HepG2 (cell line): ENCODE measurements around the gene MAPK10. TPM values are rescaled to one million over a fixed set of nuclear protein-coding genes. Genes with fewer than 3 reads are reported as not detected.

ENCODE experiments used
- ATAC-seq: fragments of 200-7000 bp; cut with Tn5 transposase; 3 replicates; pipeline ENCODE4 v1.9.1; 2020; ENCODE audit warnings: mild to moderate bottlenecking, moderate library complexity
- BruUV-seq: library from RNA; stranded (reverse); fragments of 400-500 nt; replicated peaks from 2 replicates; lab custom pipeline; 2021; lab: Mats Ljungman, UMichigan
- CTCF ChIA-PET: fragments of 300-600 bp; formaldehyde crosslinking; extraction: SDS; loops from one replicate; lab custom pipeline; 2021; ENCODE audit warnings: low total read pairs, inconsistent platforms, low intra/inter-chr PET ratio; lab: Yijun Ruan, JAX
- POLR2A ChIA-PET: fragments of 350-600 bp; sonication (Branson Sonifier 250); formaldehyde crosslinking; loops from one replicate; lab custom pipeline; 2020; ENCODE audit warnings: antibody characterized with exemption, inconsistent platforms; lab: Yijun Ruan, JAX
- DNase-seq: peaks from one replicate; pipeline ENCODE4 v3.0.0-alpha.2; 2015; ENCODE audit warnings: low spot score
- FAIRE-seq: peaks from 3 replicates; lab custom pipeline; 2011; peaks lifted over from hg19 to GRCh38; lab: Jason Lieb, UNC
- H2AFZ ChIP-seq: one replicate; pipeline ENCODE4 v1.6.1; 2011; ENCODE audit warnings: low read length, inconsistent platforms
- H3K27ac ChIP-seq: fragments of 300-600 bp; 3 replicates; pipeline ENCODE4 v1.8.0; 2011; ENCODE audit warnings: mixed run types, mild to moderate bottlenecking, mixed read lengths, low read length, inconsistent platforms; ENCODE audit not compliant: insufficient read depth; ENCODE audit errors: extremely low read length
- H3K27me3 ChIP-seq, 2 experiments: fragments of 200-600 bp in 1 of 2; 2 replicates in 1 of 2; 3 replicates in 1 of 2; pipeline versions ENCODE4 v1.6.0 to v1.8.0; 2011; ENCODE audit warnings: low read length in 2 of 2, mild to moderate bottlenecking in 2 of 2, moderate library complexity in 2 of 2, inconsistent platforms in 1 of 2; ENCODE audit not compliant: insufficient read depth in 2 of 2, control insufficient read depth in 1 of 2
- H3K36me3 ChIP-seq, 2 experiments: fragments of 200-600 bp in 1 of 2; replicated peaks in 1 of 2; 2 replicates in 1 of 2; 3 replicates in 1 of 2; pipeline versions ENCODE4 v1.5.1 to v1.8.0; 2011; ENCODE audit warnings: low read length in 2 of 2, inconsistent platforms in 1 of 2; ENCODE audit not compliant: insufficient read depth in 2 of 2, control insufficient read depth in 1 of 2
- H3K4me1 ChIP-seq: 2 replicates; pipeline ENCODE4 v1.5.1; 2012; ENCODE audit warnings: low read length, inconsistent platforms; ENCODE audit not compliant: insufficient read depth
- H3K4me2 ChIP-seq: 2 replicates; pipeline ENCODE4 v1.6.0; 2011; ENCODE audit warnings: low read depth, low read length, inconsistent platforms
- H3K4me3 ChIP-seq, 3 experiments: fragments of 200-600 bp in 1 of 3; sonication (generic), shearing (Covaris generic) in 1 of 3; replicated peaks in 1 of 3; 2 replicates each; pipeline ENCODE4 v1.5.1; 2011 to 2016; ENCODE audit warnings: low read length in 3 of 3, inconsistent platforms in 2 of 3, low read depth in 2 of 3, mild to moderate bottlenecking in 2 of 3, control low read depth in 1 of 3, mixed read lengths in 1 of 3; ENCODE audit not compliant: insufficient read depth in 1 of 3
- H3K79me2 ChIP-seq: one replicate; pipeline ENCODE4 v1.6.1; 2011; ENCODE audit warnings: low read length, inconsistent platforms; ENCODE audit not compliant: insufficient read depth
- H3K9ac ChIP-seq: 2 replicates; pipeline ENCODE4 v1.6.0; 2011; ENCODE audit warnings: mild to moderate bottlenecking, low read depth, low read length, inconsistent platforms; ENCODE audit not compliant: insufficient read depth
- H3K9me3 ChIP-seq: 2 replicates; pipeline ENCODE4 v1.5.1; 2012; ENCODE audit warnings: mild to moderate bottlenecking, low read length
- H4K20me1 ChIP-seq: 2 replicates; pipeline ENCODE4 v1.6.0; 2011; ENCODE audit warnings: inconsistent platforms, mild to moderate bottlenecking, low read length, moderate library complexity; ENCODE audit not compliant: insufficient read depth
- CREB3 ChIP-seq: sonication (generic); formaldehyde crosslinking; IDR thresholded peaks from 2 replicates; pipeline ENCODE4 v1.5.0; 2020; ENCODE audit warnings: missing genetic modification reagents
- GPBP1L1 ChIP-seq: sonication (generic); formaldehyde crosslinking; IDR thresholded peaks from 2 replicates; pipeline ENCODE4 v1.5.0; 2020; ENCODE audit warnings: mild to moderate bottlenecking, missing genetic modification reagents
- MAFF ChIP-seq: IDR thresholded peaks from 2 replicates; pipeline ENCODE4 v1.6.1; 2011; ENCODE audit warnings: low read depth, low read length, improper control_type of control experiment
- MAFK ChIP-seq, 2 experiments: IDR thresholded peaks in 1 of 2; conservative IDR thresholded peaks in 1 of 2; 2 replicates each; pipeline ENCODE4 v1.6.1; 2011; ENCODE audit warnings: improper control_type of control experiment in 2 of 2, low read length in 2 of 2
- ZNF670 ChIP-seq: sonication (generic); formaldehyde crosslinking; IDR thresholded peaks from 2 replicates; pipeline ENCODE4 v1.8.0; 2022; ENCODE audit warnings: mild to moderate bottlenecking, missing genetic modification reagents, borderline replicate concordance
- WGBS: methylation state at CpG from one replicate; pipeline ENCODE4 v1.1.6; 2017; ENCODE audit warnings: low lambda C conversion rate; 5-methylcytosine and 5-hydroxymethylcytosine counted together
- in situ Hi-C: cut with HindIII; loops from 2 replicates; pipeline ENCODE4 v1.10.0; 2017; ENCODE audit warnings: low pct_unique_long_range_greater_than_20kb; ENCODE audit not compliant: extremely low pct_ligation_motif_present
- intact Hi-C: fragments of 100-400 bp; cut with micrococcal nuclease; formaldehyde crosslinking; loops from one replicate; pipeline ENCODE4 v1.10.0; 2022; ENCODE audit not compliant: unreplicated experiment
- polyA plus RNA-seq, 8 experiments: library from polyadenylated mRNA; depleted of rRNA in 3 of 8; stranded (reverse) in 7 of 8; unstranded in 1 of 8; fragments of >200 nt; fragmentation: Illumina TruSeq in 4 of 8; extraction: Trizol in 4 of 8; gene quantifications; 2 replicates each; pipeline versions ENCODE4 v1.2.1 to v1.2.3, GENCODE V29; 2011 to 2016; ENCODE audit warnings: low read depth in 4 of 8, missing spikeins in 1 of 8, mixed read lengths in 1 of 8; ENCODE audit not compliant: insufficient read depth in 1 of 8
- total RNA-seq, 5 experiments: library from RNA; depleted of rRNA; stranded (reverse); fragments of >200 nt; fragmentation: Illumina TruSeq; extraction: Trizol; gene quantifications; 2 replicates each; pipeline ENCODE4 v1.2.3, GENCODE V29; 2016; ENCODE audit warnings: low read depth in 1 of 5

MAPK10 gene
- total and polyA plus RNA-seq, 2 of the 13 experiments (the other 11 are each of a cell fraction or from before 2014, with no cell fraction given), result not detected

DNA sequence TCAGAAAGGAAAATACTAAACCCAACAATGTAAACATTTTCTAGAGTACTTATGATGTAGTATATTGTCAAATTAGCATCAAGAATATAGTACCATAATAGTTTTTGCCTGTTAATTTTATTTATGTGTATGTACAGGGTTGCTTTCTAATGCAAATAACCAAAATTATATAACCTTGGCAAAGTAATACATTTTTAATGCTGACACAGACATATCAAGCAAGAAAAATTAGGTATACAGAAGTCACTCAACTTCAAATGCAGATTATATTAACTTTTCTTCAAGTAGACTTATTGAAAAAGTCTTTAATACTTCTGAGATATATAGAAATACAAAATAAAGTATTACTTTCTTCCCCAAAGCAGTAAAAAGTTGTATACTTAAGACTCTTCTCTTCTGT lies 44.3 kb downstream of the MAPK10 start:
- no peaks in the 10 kb centered on the region for H3K9me3 ChIP-seq
- DNase-seq, result no peak
- FAIRE-seq, result no peak
- ChIA-PET POLR2A (no interaction called here), CTCF (no interaction called here)
- H4K20me1 ChIP-seq, result no peaks in the 10 kb centered on the region
- ATAC-seq, result no peak
- no peak overlapping the region for H3K4me3 ChIP-seq
- H3K36me3 ChIP-seq, result no peaks in the 10 kb centered on the region
- in situ Hi-C loops, result no loop called here
- no peak overlapping the region for H3K27ac ChIP-seq
- H3K4me1 ChIP-seq, result no peaks in the 10 kb centered on the region
- no TSS peak for BruUV-seq
- intact Hi-C loops, result no loop called here
- no peak overlapping the region for H3K9ac ChIP-seq
- no peak overlapping the region for H2AFZ ChIP-seq
- H3K4me2 ChIP-seq, result no peak overlapping the region
- TF ChIP-seq GPBP1L1 (no peak), MAFF (peak; percentile 47; the same call in 1 of the 2 replicates), ZNF670 (no peak), MAFK (conservative IDR thresholded peaks at IDR 0.05 in 1 of 2, IDR thresholded peaks at IDR 0.05 in 1 of 2; ENCODE audit: low read length in 2 of 2) (peak; percentile 36 to 74; a peak in 3 of 4 replicates)
- H3K27me3 ChIP-seq, result no peaks in the 10 kb centered on the region
- no peaks in the 10 kb centered on the region for H3K79me2 ChIP-seq

DNA sequence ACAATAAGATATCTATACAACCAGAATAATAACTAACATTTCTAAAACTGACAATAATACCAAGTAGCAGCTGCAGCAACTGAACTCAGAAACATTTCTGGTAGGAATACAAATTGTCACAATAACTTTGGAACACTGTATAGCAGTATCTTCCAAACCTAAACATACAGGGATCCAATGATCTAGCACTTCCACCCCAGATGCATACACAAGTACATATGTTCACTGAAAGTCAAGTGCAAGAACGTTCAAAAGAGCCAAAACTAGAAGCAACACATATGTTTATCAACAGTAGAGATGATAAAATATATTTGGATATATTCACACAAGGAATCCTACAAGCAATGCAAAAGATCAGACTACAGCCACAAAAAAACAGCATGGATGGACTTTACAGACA lies 46.2 kb downstream of the MAPK10 start:
- no peaks in the 10 kb centered on the region for H3K79me2 ChIP-seq
- H3K4me1 ChIP-seq, result no peaks in the 10 kb centered on the region
- in situ Hi-C loops (no loop called here), intact Hi-C loops (no loop called here)
- 0% methylated on average over 1 of the region's 1 CpG for WGBS
- FAIRE-seq, result no peak
- no peak overlapping the region for H3K9ac ChIP-seq
- BruUV-seq, result no TSS peak
- TF ChIP-seq CREB3 (CRISPR knock-in tag), result no peak
- no peak for DNase-seq
- H2AFZ ChIP-seq, result no peak overlapping the region
- ChIA-PET POLR2A (no interaction called here), CTCF (no interaction called here)
- H4K20me1 ChIP-seq, result no peaks in the 10 kb centered on the region
- no peaks in the 10 kb centered on the region for H3K27me3 ChIP-seq
- no peak for ATAC-seq
- H3K9me3 ChIP-seq, result no peaks in the 10 kb centered on the region
- no peak overlapping the region for H3K4me3 ChIP-seq
- H3K27ac ChIP-seq, result no peak overlapping the region
- no peaks in the 10 kb centered on the region for H3K36me3 ChIP-seq
- H3K4me2 ChIP-seq, result no peak overlapping the region
